Neutrophil (primary cell): ENCODE data around the gene HLA-DQA1.
"Not testable (repeated sequence)": the region's sequence is repeated elsewhere in the genome, so short reads cannot be mapped to it uniquely, and the experiment has no call there.

ENCODE experiments used
- H3K27ac ChIP-seq: fragments of 200-600 bp; sonication (generic); 2 replicates; pipeline ENCODE4 v1.5.1; 2016; ENCODE audit warnings: mild to moderate bottlenecking, moderate library complexity
- H3K27me3 ChIP-seq: fragments of 200-600 bp; sonication (generic); 2 replicates; pipeline ENCODE4 v1.6.0; 2016; ENCODE audit warnings: mild to moderate bottlenecking
- H3K36me3 ChIP-seq: fragments of 200-600 bp; sonication (generic); 2 replicates; pipeline ENCODE4 v1.5.1; 2017
- H3K4me1 ChIP-seq, 2 experiments: fragments of 200-600 bp in 1 of 2; sonication (generic) in 1 of 2; 1 replicate in 1 of 2; 2 replicates in 1 of 2; pipeline versions ENCODE4 v1.5.1 to v1.6.1; 2013 to 2016; ENCODE audit warnings: low read depth in 1 of 2, low read length in 1 of 2, mild to moderate bottlenecking in 1 of 2, moderate library complexity in 1 of 2; ENCODE audit not compliant: control insufficient read depth in 1 of 2, insufficient read depth in 1 of 2
- H3K4me3 ChIP-seq, 2 experiments: fragments of 200-600 bp in 1 of 2; sonication (generic) in 1 of 2; 1 replicate in 1 of 2; 2 replicates in 1 of 2; pipeline ENCODE4 v1.5.1; 2013 to 2016; ENCODE audit warnings: low read depth in 1 of 2, low read length in 1 of 2, mild to moderate bottlenecking in 1 of 2, moderate library complexity in 1 of 2
- H3K9me3 ChIP-seq: fragments of 200-600 bp; sonication (generic); 2 replicates; pipeline ENCODE4 v1.5.1; 2016
- TF ChIP-seq, protein P1 (sequence below): fragments of 200-600 bp; sonication (generic); IDR thresholded peaks from 2 replicates; pipeline ENCODE4 v1.5.1; 2016; ENCODE audit warnings: antibody characterized with exemption

Gene HLA-DQA1

DNA sequence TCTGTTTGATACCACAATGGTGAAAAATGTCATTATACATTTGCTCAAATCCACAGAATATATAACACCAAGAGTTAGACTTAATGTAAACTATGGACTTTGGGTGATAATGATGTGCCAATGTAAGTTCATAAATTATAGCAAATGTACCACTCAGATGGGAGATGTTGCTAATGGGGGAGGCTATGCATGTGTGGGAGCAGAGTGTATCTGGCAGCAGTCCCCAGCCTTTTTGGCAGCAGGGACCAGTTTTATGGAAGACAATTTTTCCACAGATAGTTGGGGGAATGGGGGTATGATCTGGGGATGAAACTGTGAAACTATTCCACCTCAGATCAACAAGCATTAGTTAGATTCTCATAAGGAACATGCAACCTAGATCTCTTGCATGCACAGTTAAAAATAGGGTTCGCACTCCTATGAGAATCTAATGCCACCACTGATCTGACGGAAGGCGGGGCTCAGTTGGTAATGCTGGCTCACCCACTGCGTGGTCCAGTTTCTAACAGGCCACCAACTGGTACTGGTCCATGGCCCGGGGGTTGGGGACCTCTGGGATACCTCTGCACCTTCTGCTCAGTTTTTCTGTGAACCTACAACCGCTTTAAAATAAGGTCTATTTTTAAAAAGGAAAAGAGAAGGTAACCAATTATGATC, 8.0 kb downstream of the HLA-DQA1 start:
- Histone ChIP-seq H3K27ac (no peak overlapping the region), H3K4me1 (no peaks in the 10 kb centered on the region), H3K27me3 (no peaks in the 10 kb centered on the region), H3K9me3 (no peaks in the 10 kb centered on the region), H3K4me3 (no peak overlapping the region), H3K36me3 (no peaks in the 10 kb centered on the region)
- TF ChIP-seq, protein P1, sequence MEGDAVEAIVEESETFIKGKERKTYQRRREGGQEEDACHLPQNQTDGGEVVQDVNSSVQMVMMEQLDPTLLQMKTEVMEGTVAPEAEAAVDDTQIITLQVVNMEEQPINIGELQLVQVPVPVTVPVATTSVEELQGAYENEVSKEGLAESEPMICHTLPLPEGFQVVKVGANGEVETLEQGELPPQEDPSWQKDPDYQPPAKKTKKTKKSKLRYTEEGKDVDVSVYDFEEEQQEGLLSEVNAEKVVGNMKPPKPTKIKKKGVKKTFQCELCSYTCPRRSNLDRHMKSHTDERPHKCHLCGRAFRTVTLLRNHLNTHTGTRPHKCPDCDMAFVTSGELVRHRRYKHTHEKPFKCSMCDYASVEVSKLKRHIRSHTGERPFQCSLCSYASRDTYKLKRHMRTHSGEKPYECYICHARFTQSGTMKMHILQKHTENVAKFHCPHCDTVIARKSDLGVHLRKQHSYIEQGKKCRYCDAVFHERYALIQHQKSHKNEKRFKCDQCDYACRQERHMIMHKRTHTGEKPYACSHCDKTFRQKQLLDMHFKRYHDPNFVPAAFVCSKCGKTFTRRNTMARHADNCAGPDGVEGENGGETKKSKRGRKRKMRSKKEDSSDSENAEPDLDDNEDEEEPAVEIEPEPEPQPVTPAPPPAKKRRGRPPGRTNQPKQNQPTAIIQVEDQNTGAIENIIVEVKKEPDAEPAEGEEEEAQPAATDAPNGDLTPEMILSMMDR: no peak

DNA sequence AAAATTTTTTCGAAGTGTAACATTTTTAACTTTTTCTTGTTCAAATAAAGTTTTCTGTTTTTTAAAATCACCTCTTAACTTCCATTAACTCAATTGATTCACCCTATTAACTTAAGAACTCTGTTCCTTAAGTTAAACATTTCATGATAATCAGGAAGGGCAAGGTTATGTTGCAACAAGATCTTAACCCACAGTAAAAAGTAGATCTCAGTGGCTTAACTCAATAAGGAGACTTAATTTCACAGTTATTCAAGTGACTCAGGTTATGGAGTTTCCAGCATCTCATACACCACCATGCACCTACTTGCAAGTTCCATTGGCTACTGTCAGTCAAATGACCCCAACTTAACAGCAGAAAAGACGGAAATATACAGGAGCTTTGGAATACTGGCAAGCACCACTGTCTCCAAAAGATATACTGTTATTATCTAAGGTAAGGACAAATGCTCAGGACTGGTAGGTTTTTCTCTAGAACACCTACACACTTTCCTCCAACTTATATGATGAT, 18.1 kb downstream of the HLA-DQA1 start:
- H3K4me1 ChIP-seq: no peaks in the 10 kb centered on the region
- no peaks in the 10 kb centered on the region for H3K36me3 ChIP-seq
- H3K27ac ChIP-seq: no peak overlapping the region
- no peaks in the 10 kb centered on the region for H3K27me3 ChIP-seq
- TF ChIP-seq, protein P1: no peak
- no peak overlapping the region for H3K4me3 ChIP-seq
- H3K9me3 ChIP-seq: no peaks in the 10 kb centered on the region

DNA sequence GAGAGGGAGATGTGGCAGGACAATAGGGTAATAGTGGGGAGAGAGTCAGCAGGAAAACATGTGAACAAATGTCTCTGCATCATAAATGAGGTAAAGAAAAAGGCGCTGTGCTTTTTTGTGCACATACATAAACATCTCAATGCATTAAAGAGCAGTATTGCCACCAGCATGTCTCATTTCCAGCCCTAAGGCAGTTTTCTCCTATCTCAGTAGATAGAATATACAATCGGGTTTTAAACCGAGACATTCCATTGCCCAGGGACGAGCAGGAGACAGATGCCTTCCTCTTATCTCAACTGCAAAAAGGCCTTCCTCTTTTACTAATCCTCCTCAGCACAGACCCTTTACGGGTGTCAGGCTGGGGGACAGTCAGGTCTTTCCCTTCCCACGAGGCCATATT, 20.1 kb downstream of the HLA-DQA1 start:
- not testable (repeated sequence) for H3K4me3 ChIP-seq, H3K27ac ChIP-seq, H3K36me3 ChIP-seq, H3K27me3 ChIP-seq, H3K9me3 ChIP-seq, H3K4me1 ChIP-seq

DNA sequence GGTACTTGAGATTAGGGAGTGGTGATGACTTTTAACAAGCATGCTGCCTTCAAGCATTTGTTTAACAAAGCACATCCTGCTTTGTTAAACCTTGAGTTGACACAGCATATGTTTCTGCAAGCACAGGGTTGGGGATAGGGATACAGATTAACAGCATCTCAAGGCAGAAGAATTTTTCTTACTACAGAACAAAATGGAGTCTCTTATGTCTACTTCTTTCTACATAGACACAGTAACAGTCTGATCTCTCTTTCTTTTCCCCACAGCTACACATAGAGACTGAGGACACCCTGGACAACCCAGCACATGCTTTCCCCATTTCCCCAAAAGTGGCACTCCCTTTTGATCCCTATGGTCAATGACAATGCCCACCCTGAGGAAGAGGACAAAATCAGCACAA, 20.6 kb downstream of the HLA-DQA1 start:
- H3K27ac ChIP-seq: not testable (repeated sequence)

DNA sequence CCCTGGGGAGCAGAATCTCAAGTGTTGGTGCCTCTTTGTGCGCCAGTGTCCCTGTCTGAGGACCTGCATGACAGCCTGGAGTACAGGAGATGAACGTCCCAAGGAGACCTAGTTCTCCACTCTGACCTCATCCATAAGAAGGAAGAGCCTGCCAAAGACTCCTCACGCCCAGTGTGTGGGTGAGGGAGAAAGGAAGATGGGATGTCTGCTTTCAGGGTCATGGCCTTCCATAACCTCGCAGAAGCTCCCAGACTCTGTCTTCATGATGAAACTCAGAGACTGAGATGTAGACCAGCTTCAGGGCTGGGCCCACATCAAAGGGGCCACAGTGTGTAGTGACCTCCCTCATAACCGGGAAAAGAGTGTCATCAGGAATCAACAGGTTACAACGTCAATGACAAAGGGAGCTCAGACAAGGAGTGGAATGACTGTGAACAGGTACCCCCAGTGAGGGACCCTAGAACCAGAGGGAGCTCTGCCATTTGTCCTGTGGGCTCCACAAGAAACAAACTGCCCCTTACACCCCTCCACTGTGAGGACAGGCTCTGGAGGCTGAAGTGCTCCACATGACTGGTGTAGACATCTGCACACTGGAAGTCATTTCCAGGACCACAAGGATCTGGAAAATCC, 21.2 kb downstream of the HLA-DQA1 start:
- Histone ChIP-seq H3K4me1 (no peaks in the 10 kb centered on the region), H3K9me3 (no peaks in the 10 kb centered on the region), H3K27me3 (no peaks in the 10 kb centered on the region), H3K27ac (no peak overlapping the region), H3K4me3 (no peak overlapping the region), H3K36me3 (no peaks in the 10 kb centered on the region)
- TF ChIP-seq, protein P1: no peak

More for the DNA sequence above, 20.6 kb downstream of the HLA-DQA1 start:
- not testable (repeated sequence) for H3K9me3 ChIP-seq, H3K4me1 ChIP-seq, H3K4me3 ChIP-seq, H3K27me3 ChIP-seq, H3K36me3 ChIP-seq

DNA sequence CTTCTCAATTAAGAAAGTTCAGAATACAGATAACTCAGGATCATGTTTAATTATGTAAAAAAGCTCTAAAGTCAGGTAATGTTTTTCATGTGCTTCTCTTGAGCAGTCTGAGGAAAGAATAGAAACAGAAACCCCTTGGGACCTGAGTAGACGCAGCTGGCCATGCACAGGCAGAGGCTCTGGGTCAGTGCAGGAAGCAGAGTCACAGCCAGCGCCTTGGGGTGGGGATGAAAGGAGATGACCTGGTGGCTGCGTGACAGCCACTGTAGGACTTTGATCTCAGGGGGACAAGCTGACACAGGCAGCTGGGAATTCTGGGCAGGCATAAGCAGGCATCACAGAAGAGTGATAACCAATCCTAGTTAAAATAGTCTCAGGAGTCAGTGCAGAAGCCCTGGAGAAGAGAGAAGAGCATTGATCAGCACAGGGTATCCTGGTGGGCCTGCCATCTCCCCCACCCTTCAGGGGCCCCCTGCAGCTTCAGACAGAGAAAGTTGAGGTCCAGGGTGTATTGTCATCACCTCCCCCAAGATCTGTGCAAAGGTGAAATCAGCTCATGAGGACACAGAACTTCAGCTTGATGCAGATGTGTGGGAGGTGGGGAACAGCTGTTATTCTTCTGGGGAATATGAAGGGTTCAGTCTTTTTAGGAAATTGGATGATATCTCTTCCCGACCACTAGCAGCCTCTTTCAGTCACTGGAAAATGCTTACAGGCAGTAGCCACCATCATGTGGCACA, 22.8 kb downstream of the HLA-DQA1 start:
- Histone ChIP-seq H3K36me3 (no peaks in the 10 kb centered on the region), H3K4me3 (no peak overlapping the region), H3K4me1 (peaks cover 0 to under 1% of the 10 kb centered on the region in 2 experiments), H3K27me3 (peaks cover 10% of the 10 kb centered on the region), H3K27ac (no peak overlapping the region), H3K9me3 (no peaks in the 10 kb centered on the region)
- TF ChIP-seq, protein P1: no peak
